Thoracic aorta endothelial cell (primary cell): ENCODE data around the gene ANKRD26. TPM values are rescaled to one million over a fixed set of nuclear protein-coding genes. Genes with fewer than 3 reads are reported as not detected.

Experiments
- small RNA-seq: library from RNA; depleted of rRNA; stranded (forward); fragments of <200 nt; gene quantifications from one replicate; pipeline ENCODE3, GENCODE V24; 2012
- total RNA-seq: library from RNA; depleted of rRNA; stranded (reverse); fragments of >200 nt; gene quantifications from 2 replicates; pipeline ENCODE4 v1.2.3, GENCODE V29; 2012

Gene ANKRD26
- total RNA-seq: 15.1 and 16.4 TPM in 2 replicates

GRCh38 chr10:27099916-27100812 lies at the start of gene ANKRD26:
Gene ANKRD26, minus strand, starts transcription at chr10:27100494. Its CDS starts 168 bp downstream, at chr10:27100326.

Small RNA genes lying within 50 kb of the gene (small RNA-seq; reads per million reads assigned to genes)
- gene RNU6-490P: 1.2 reads per million, percentile 27 among the genes with 10 or more reads in this experiment

Other genes with a start within 250 kb of the ANKRD26 start
- gene ABI1, start 239.5 kb downstream of the ANKRD26 start, total RNA-seq: 61.3 and 71.2 TPM in 2 replicates
- gene YME1L1, start 53.9 kb upstream of the ANKRD26 start, total RNA-seq: 153 and 160 TPM in 2 replicates
- 23.5 and 37.9 TPM in 2 replicates for gene MASTL, start 54.9 kb upstream of the ANKRD26 start, total RNA-seq
- gene ACBD5, start 140.3 kb upstream of the ANKRD26 start, total RNA-seq: 23.5 and 27.4 TPM in 2 replicates